HUES64 (cell line): ENCODE results near the gene CALY.
"Not testable (repeated sequence)": the region's sequence is repeated elsewhere in the genome, so short reads cannot be mapped to it uniquely, and the experiment has no call there.

Experiments
- H3K27ac ChIP-seq: 2 replicates; pipeline ENCODE4 v1.7.0; 2013; ENCODE audit warnings: low read depth, low read length, inconsistent platforms
- H3K27me3 ChIP-seq: 2 replicates; pipeline ENCODE4 v1.6.1; 2013; ENCODE audit warnings: mild to moderate bottlenecking, low read length; ENCODE audit not compliant: insufficient read depth
- H3K36me3 ChIP-seq: 2 replicates; pipeline ENCODE4 v1.6.1; 2013; ENCODE audit warnings: mild to moderate bottlenecking, low read length; ENCODE audit not compliant: insufficient read depth
- H3K4me1 ChIP-seq: 2 replicates; pipeline ENCODE4 v1.6.1; 2013; ENCODE audit warnings: mild to moderate bottlenecking, low read length, moderate library complexity; ENCODE audit not compliant: insufficient read depth
- H3K4me3 ChIP-seq: 2 replicates; pipeline ENCODE4 v1.5.1; 2013; ENCODE audit warnings: mild to moderate bottlenecking, low read length, moderate library complexity
- H3K9ac ChIP-seq: 2 replicates; pipeline ENCODE4 v1.6.1; 2013; ENCODE audit warnings: mild to moderate bottlenecking, low read depth, low read length
- H3K9me3 ChIP-seq: 2 replicates; pipeline ENCODE4 v1.6.1; 2013; ENCODE audit warnings: low read depth, low read length; ENCODE audit not compliant: insufficient read depth
- WGBS: fragments of 150-250, 120-280 bp; methylation state at CpG from one replicate; pipeline ENCODE4 v1.1.7; 2013; ENCODE audit warnings: missing lambda C conversion rate; 5-methylcytosine and 5-hydroxymethylcytosine counted together

Gene CALY

GRCh38 chr10:133327651-133328357, 8.9 kb downstream of the CALY start:
- Histone ChIP-seq H3K4me3 (no peak overlapping the region), H3K9ac (no peak overlapping the region)
- WGBS, result 71% methylated on average over 11 of the region's 12 CpGs

GRCh38 chr10:133326745-133327650, 9.7 kb downstream of the CALY start:
- Histone ChIP-seq H3K9ac (no peak overlapping the region), H3K4me3 (no peak overlapping the region), H3K27me3 (peaks cover 69% of the 10 kb centered on the region), H3K4me1 (peaks cover 6% of the 10 kb centered on the region), H3K9me3 (no peaks in the 10 kb centered on the region), H3K27ac (no peak overlapping the region), H3K36me3 (no peaks in the 10 kb centered on the region)
- WGBS, result 71% methylated on average over 28 of the region's 28 CpGs

More at GRCh38 chr10:133327651-133328357, 8.9 kb downstream of the CALY start:
- no peak overlapping the region for H3K27ac ChIP-seq
- no peaks in the 10 kb centered on the region; the same call in 1 of the 2 replicates for H3K9me3 ChIP-seq
- H3K36me3 ChIP-seq, result no peaks in the 10 kb centered on the region
- H3K27me3 ChIP-seq, result peaks cover 77% of the 10 kb centered on the region
- H3K4me1 ChIP-seq, result peaks cover 6% of the 10 kb centered on the region

DNA sequence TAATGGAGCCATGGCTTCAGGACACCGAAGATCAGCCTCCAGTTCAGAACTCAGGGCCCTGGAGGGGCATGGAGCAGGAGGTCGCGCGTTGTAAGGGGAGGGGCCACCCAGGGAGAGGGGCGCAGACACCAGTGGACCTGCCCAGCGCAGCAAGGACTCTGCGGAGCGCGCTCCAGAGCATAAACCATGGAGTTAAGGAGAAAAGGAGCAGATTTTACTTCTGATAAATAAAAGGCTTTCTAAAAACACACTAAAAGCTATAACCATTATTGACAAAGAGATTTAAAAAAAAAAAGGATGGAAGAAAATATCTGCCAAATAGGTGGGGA, 10.5 kb downstream of the CALY start:
- Histone ChIP-seq H3K27ac (no peak overlapping the region), H3K9ac (no peak overlapping the region), H3K9me3 (no peaks in the 10 kb centered on the region), H3K4me1 (peaks cover 6% of the 10 kb centered on the region), H3K4me3 (peak overlapping the region; percentile 58), H3K36me3 (no peaks in the 10 kb centered on the region), H3K27me3 (peaks cover 61% of the 10 kb centered on the region)
- WGBS, result 44% methylated on average over 9 of the region's 9 CpGs

DNA sequence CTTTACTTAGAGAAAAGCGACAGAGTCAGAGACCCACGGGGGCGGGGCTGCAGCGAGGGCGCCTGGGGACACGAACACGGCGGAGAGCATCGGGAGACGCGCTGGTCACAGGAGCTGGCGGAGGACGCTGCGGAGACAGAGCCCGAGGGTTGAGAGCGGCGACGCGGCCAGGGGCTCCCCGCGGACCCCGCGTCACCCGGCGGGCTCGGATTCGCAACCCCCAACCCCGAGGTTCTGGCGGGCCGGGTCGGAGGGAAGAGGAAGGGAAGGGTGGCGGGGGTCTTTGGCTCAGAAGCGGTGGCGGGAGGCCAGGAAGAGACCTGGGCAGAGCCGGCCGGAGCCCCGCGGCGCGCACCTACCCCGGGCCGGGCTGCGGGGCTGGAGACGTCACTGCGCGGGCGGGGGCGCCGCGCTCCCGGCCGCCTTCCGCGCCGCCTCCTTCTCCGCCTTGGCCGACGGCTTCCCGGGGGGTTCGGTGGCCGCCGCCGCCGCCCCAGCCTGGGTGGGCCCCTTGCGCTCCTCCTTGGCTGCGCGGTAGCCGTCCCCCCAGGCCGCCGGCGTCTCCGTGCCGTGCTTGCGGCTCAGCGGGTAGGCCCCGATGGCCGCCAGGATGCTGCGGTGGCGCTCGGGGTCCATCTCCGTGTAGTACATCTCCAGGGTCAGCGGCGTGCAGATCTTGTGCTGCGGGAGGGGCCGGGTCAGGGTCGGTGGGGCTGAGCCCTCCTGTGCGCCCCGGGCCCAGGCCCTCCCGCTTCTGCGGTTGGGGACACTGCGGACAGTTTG, 11.1 kb downstream of the CALY start:
- WGBS, result 2% methylated on average over 91 of the region's 91 CpGs
- H3K9ac ChIP-seq, result no peak overlapping the region; the same call in 1 of the 2 replicates
- no peaks in the 10 kb centered on the region for H3K9me3 ChIP-seq
- peaks cover 56% of the 10 kb centered on the region for H3K27me3 ChIP-seq
- H3K4me3 ChIP-seq, result peak overlapping the region; percentile 58
- peaks cover 6% of the 10 kb centered on the region for H3K4me1 ChIP-seq
- H3K36me3 ChIP-seq, result no peaks in the 10 kb centered on the region
- H3K27ac ChIP-seq, result no peak overlapping the region

GRCh38 chr10:133324857-133325260, 11.8 kb downstream of the CALY start:
- Histone ChIP-seq H3K4me1 (peaks cover 6% of the 10 kb centered on the region), H3K27ac (no peak overlapping the region), H3K27me3 (peaks cover 57% of the 10 kb centered on the region), H3K4me3 (peak overlapping the region; percentile 58; the same call in 1 of the 2 replicates), H3K9me3 (no peaks in the 10 kb centered on the region), H3K9ac (no peak overlapping the region), H3K36me3 (no peaks in the 10 kb centered on the region)
- 31% methylated on average over 20 of the region's 20 CpGs for WGBS

- peaks cover 56% of the 10 kb centered on the region for H3K27me3 ChIP-seq
- H3K9ac ChIP-seq, result no peak overlapping the region
- no peaks in the 10 kb centered on the region for H3K36me3 ChIP-seq
- 10% methylated on average over 13 of the region's 13 CpGs for WGBS
- H3K4me3 ChIP-seq, result peak overlapping the region; percentile 27; the same call in 1 of the 2 replicates
- no peaks in the 10 kb centered on the region for H3K9me3 ChIP-seq
- H3K27ac ChIP-seq, result no peak overlapping the region
- H3K4me1 ChIP-seq, result peaks cover 5% of the 10 kb centered on the region
Observed at GRCh38 chr10:133324198-133324792, 12.4 kb downstream of the CALY start.

- 86% methylated on average over 9 of the region's 14 CpGs for WGBS
- not testable (repeated sequence) for H3K4me1 ChIP-seq, H3K4me3 ChIP-seq, H3K9ac ChIP-seq, H3K27ac ChIP-seq, H3K36me3 ChIP-seq, H3K9me3 ChIP-seq
- H3K27me3 ChIP-seq, result peaks cover 41% of the 10 kb centered on the region
Observed at GRCh38 chr10:133322064-133322709, 14.5 kb downstream of the CALY start.

DNA sequence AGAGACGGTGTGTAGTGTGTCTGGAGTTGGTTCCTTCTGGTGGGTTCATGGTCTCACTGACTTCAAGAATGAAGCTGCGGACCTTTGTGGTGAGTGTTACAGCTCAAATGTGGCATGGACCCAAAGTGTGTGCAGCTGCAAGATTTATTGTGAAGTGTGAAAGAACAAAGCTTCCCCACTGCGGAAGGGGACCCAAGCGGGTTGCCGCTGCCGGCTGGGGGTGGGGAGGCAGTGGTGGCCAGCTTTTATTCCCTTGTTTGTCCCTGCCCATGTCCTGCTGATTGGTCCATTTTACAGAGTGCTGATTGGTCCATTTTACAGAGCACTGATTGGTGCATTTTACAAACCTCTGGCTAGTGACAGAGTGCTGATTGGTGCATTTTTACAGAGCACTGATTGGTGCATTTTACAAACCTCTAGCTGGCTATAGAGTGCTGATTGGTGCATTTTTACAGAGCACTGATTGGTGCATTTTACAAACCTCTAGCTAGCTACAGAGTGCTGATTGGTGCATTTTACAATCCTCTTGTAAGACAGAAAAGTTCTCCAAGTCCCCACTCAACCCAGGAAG, 15.8 kb downstream of the CALY start:
- H3K36me3 ChIP-seq, H3K9ac ChIP-seq, H3K4me1 ChIP-seq, H3K9me3 ChIP-seq, H3K27ac ChIP-seq, H3K4me3 ChIP-seq: not testable (repeated sequence)
- 96% methylated on average over 6 of the region's 6 CpGs for WGBS
- peaks cover 28% of the 10 kb centered on the region for H3K27me3 ChIP-seq

- peak overlapping the region; percentile 18; the same call in 1 of the 2 replicates for H3K27ac ChIP-seq
- H3K9ac ChIP-seq, result peak overlapping the region; percentile 60
- H3K4me1 ChIP-seq, result no peaks in the 10 kb centered on the region
- H3K9me3 ChIP-seq, result no peaks in the 10 kb centered on the region
- peaks cover 15% of the 10 kb centered on the region for H3K27me3 ChIP-seq
- WGBS, result 11% methylated on average over 51 of the region's 51 CpGs
- no peaks in the 10 kb centered on the region for H3K36me3 ChIP-seq
- peak overlapping the region; percentile 58 for H3K4me3 ChIP-seq
Observed at GRCh38 chr10:133318494-133319127, 18.1 kb downstream of the CALY start.

- Histone ChIP-seq H3K27me3 (peaks cover 15% of the 10 kb centered on the region), H3K36me3 (peaks cover 12% of the 10 kb centered on the region), H3K9ac (no peak overlapping the region), H3K9me3 (no peaks in the 10 kb centered on the region), H3K4me3 (no peak overlapping the region), H3K27ac (no peak overlapping the region), H3K4me1 (no peaks in the 10 kb centered on the region)
- 71% methylated on average over 3 of the region's 7 CpGs for WGBS
Observed at GRCh38 chr10:133316732-133317131, 20.0 kb downstream of the CALY start.
